ENCODE measurements around the gene COL6A1.

The COL6A1 gene

GRCh38 chr21:46052703-46053651 lies 71.4 kb downstream of the COL6A1 start:
- DNase-seq: no peak

GRCh38 chr21:46054031-46054430 lies 72.5 kb downstream of the COL6A1 start:
- DNase-seq: no peak

- no peak for DNase-seq
These were observed 72.9 kb downstream of the COL6A1 start for GRCh38 chr21:46054451-46054881.

Measured in activated CD4-positive, alpha-beta T cell treated with anti-CD3 and anti-CD28 coated beads, Interleukin-2, amount 50 U/mL, for 16 hours (primary cell).